HG03575 (cell line): ENCODE data around the gene FOXC2.

Experiments used
- ATAC-seq: cut with Tn5 transposase; IDR thresholded peaks from one replicate; pipeline ENCODE4 v1.9.1; 2021; ENCODE audit not compliant: unreplicated experiment, insufficient number of reproducible peaks, low FRiP score; ENCODE audit errors: extremely low read depth

FOXC2 gene

DNA sequence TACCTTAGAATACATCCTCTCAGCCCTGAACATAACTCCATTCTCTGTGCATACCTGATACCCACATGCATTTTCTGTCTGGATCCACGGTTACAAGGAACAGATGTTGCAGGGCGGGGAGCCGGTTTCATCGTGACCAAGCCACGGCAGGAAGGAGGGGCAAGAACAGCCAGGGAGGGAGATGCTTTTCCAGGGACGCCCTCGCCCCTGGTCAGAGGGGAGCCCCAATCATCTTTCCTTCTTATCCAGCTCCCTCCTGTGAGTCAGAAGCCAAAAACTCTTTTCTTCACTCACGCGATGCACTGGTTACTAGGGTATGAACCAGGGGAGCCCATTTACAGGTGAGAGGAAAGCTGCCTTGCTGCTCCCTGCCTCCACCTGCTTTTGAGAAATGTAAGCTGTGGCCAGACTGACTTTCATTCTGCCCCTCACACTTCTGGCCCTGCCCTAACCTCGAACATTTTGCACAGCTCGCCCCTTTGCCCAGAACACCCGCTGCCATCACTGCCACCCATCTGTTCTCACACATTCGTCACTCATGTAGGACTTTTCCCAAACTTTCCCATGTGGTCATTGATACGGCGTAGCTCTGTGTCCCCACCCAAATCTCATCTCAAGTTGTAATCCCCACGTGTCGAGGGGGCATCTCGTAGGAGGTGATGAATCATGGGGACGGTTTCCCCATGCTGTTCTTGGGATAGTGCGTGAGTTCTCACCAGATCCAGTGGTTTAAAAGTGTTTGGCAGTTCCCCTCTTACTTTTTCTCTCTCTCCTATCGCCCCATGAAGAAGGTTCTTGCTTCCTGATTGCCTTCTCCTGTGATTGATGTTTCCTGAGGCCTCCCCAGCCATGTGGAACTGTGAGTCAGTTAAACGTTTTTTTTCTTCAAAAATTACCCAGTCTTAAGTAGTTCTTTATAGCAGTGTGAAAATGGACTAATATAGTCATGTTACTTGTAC lies 32.3 kb downstream of the FOXC2 start:
- ATAC-seq = no peak

DNA sequence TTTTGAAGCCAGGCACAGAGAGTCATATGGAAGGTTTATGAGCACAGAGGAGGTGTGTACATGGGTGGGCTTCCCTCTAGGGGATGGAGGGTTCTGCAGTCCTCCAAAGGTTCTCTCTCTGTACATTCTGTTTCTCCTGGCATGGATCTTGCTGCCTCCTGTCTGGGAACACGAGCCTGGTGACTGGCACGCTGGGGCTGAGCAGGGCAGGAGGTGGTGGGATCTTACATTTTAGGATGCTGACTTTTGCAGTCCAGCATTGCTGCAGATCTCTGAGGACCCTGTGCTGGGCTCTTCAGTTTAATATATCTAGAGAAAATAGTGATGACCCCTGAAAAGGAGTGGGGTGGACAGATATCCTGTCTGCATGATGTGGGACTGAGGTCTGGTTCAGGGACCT lies 34.7 kb downstream of the FOXC2 start:
- no peak for ATAC-seq

DNA sequence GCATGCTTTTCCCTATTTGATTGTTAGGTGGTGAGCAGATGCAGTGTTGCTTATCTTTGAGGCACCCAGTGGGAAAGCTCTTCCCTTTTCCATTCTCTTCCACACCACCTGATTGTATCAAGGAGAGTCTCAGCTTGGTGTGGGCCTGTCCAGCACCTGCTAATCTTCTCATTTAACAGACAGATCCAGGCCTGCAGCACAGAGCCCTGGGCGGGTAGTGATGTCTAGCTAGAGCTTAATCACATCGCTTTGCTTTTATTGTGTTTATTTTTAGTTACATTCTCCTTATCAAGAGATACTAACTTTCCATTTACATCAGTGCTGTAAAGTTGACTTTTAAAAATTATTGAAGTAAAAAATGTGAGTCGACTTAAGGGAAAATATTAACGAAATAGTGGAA lies 35.9 kb downstream of the FOXC2 start:
- no peak for ATAC-seq

DNA sequence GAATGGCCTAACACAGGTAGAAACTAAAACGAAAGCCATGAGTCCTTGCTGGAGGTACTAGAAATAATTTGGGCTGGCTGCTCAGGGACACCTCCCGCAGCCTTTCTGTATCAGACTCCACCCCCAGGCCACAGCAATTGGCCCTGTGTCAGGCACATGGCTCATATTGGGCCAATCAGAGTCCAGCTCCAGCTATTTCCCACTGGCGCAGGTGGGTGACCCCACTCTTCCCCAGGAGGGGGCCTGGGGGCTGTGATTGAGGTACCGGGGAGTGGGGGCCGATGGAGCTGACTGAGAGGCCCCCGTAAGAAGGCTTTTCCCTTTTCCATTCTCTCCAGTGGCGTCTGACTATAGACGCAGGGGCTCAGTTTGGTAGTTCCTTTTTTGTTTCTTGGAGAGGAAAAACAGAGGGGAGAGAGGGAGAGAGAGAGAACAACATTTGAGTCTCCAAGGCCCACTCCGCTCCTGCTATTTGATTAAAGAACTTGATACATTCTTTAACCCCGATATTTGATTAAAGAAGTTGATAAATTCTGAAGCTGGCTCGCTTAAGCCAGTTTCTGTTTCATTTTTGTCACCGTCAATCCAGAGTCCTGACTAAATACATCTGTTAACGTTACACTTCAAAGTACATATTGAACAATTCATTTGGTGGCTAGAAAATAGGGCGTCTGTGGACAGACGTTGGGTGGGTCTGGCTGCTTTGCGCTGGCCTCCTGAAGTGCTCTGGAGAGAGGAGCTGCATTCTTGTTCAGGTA lies 38.0 kb downstream of the FOXC2 start:
- ATAC-seq = no peak

DNA sequence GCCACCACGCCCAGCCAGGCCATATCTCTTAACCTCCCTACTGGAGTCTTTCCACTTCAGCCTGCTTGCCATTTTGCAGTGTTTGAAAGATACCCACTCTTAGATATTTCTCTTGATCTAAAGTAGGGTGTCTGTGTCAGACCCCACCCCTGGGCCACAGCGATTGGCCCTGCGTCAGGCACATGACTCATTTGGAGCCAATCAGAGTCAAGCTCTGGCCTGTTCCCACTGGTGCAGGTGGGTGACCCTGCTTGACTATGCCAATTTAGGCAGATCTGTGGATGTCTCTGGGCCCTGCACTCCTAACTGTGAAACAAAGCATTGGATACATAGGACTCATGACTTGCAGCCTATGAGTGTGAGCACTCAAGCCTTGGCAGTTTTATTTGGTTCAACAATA lies 39.3 kb downstream of the FOXC2 start:
- no peak for ATAC-seq

DNA sequence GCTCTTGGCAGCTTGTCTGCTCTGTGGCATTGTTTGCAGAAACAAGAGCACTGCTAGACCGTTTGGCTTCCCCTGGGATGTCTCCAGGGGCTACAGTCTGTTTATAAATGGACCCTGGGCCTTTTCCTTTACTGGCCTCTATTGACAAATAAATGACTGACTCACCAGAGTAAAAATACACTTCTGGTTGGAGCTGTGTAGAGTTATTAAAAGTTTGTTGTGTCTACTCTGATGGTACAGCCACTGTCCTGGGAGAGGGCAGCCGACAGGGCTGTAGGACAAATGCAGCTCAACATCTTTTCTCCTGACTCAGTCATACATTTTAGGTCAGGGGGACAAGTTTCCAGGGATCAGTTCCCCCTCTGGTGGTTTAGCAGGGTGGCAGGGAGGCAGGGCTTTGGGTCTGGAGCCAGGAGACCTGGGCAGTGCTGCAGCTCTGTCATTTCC lies 41.7 kb downstream of the FOXC2 start:
- ATAC-seq = no peak

DNA sequence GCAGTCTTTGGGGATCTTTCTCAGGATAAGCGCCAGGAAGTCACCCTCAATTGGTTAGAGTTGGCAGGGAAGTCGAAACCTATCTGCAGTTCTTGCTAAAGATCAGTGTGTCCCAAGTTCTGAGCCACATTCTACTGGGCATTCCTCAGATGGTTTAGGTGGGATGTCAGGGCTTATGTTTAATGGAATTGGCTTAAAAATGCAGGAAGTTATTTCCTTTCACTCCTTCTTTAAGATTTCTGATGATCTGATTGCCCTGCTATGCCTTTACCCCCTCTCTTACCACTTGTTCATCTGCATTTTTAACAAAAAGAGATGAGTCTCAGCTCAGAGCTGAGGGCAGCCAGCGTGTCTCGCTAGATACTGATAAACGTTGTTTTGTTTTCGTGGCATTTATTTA lies 42.5 kb downstream of the FOXC2 start:
- no peak for ATAC-seq

DNA sequence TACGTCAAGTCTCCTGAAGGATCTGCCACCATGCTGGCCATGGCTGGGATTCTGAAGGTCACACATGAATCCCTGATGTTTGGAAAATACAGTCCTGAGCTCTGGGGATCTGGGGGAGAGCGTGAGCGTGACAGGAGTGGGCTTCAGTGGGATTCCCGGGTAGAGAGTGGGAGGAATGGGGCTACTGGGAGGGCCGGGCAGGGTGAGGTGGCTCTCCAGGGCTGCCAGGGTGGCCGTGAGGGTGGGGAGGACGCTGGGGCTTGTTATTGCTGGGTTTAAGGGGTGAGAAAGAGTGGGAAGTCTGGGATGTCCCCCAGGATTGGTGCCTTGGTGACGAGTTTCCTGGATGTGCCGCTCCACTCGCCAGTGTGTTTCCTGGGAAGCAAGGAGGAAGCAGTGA lies 43.0 kb downstream of the FOXC2 start:
- no peak for ATAC-seq

DNA sequence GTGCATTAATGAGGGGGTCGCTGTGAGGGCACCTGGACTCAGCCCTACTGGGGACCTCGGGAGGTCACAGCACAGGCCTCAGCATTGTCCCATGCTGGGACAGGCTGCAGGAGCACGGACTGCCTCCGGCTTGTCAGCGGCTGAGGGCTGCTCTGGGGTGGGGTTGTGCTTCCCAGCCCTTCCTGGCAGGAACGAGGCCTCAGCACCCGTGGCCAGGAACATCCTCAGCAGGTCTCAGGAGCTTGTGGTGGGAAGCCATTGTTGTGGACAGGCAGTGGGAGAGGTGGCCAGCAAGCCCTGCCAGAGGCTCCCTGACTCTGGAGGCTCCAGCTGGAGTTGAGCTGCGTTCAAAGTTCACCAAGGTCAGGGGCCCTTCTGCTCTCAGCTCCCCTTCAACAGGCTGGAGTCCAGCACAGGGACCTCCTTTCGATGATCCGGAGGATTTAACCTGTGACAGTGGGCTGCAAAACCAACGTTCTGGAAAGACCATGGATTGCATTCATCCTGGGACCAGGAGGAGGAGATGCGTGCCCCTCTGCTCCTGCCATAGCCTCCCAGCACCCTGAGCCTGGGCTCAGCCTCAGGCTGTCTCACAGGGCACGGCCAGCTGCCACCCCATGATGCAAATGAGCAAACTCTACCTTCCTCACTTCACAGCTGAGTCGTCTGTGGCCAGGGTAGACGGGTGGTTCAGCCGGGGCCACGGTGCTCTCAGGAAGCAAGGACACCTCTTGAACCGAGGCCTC lies 44.3 kb downstream of the FOXC2 start:
- no peak for ATAC-seq

DNA sequence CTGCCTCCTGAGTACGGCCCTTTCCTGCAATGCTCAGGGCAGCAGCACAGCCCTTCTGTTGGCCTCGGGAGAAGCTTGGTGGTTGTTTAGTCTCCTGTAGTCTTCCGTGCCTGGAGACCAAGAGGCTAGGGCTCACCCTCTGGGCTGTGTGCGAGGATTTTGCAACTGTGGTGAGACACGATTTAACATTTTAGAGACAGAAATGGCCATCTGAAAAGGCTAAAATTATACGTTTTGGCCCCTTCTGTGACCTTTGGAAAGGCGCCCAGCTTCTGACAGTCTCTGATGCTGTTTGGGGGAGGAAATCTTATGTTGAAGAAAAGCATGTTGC lies 44.9 kb downstream of the FOXC2 start:
- ATAC-seq = no peak

DNA sequence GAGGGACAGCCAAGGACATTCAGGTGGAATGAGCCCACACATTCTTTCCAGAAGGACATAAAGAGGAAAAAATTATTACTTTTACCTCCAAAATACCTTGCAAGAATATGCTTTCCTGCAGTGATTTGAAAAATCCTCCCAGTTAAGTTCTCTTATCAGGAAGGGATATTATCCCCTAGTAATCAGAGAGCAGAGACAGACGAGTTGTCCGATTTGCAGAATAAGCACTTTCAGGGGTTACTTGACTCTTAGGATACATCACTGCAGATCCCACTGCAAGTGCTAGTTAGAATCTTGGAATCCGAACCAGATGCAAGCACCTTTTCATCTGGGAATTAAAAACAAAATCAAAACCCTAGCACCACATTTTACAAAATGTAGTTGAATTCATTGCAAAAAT lies 45.3 kb downstream of the FOXC2 start:
- no peak for ATAC-seq

DNA sequence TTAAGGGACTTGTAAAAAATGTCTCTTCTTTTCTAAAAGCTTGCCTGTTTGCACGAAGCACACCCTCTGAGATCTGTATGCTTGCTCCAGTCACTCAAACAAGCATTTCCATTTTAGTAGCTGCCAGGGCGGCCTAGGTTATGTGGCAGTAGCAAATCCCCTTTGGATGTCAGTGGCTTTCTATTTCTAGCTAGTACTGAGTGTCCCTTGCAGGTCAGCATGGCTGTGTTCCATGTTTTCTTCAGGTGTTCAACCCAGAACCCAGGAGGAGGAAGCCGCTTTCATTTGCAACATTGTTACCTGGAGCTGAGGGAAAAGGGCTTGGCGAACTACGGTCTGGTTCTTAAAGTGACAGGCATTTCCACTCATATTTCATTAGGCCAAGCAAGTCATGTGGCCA lies 48.1 kb downstream of the FOXC2 start:
- no peak for ATAC-seq

DNA sequence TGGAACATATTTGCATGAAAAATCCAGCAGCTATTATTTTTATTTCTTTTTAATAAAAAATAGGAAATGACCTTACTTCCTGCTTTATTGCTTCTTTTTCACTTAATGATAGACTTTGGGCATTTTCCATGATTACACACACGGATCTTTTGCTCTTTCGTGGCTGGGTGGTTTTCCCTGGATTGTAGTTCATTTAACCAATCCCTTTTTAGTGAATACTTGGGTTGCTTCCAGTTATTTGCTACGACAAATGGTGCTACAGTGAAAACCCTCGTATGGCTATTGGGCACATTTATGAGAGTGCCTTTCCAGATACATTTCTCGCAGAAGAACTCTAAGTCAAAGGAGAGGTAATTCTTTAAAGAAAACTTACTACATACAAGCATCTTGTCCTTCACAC lies 50.3 kb downstream of the FOXC2 start:
- no peak for ATAC-seq

DNA sequence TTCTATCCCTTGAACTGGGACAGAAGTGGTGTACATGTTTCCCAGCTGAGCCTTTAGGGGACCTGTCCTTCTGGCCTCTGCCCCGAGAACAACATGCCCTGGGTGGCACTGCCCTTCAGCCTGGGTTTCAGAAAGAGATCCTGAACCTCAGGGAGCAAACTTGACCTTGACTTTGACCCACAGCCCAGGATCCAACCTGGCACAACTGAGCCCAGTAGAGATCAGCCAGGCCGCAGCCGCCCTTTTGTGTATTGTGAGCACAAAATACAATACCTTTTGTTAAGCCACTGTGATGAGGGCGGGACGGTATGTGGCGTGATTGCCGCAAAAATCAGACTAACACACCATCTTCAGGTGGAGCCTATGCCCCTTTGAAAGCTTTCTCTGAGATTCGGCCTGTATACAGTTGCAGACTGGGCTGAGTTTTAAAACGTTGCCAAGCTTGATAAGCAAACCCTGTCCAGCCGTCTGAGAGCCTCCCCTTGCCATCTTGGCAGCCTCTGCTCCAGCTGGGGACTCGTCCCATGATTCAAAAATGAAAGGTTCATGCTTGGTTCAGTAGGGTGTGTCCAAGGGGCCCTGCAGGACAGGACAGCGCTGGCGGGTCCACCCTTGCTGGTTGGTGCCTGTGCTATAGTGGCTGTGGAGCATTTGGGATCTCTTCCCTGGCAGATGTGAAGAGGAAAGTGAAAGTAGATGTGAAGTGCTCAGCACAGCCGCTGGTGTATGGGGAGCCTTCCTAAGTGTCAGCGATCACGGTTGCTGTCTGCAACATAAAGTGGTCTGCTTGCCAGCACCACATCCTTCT lies 52.0 kb downstream of the FOXC2 start:
- ATAC-seq = no peak
